OCI-LY3 (cell line): Measurements from ENCODE around the gene MICU1.

Experiments
- H2AFZ ChIP-seq: fragments of 200-600, 300-600 bp; shearing (Covaris generic); 2 replicates; pipeline ENCODE4 v1.6.0; 2014; ENCODE audit warnings: antibody characterized with exemption, low read depth, low read length
- H3K27ac ChIP-seq: fragments of 200-600, 300-600 bp; sonication (generic); 2 replicates; pipeline ENCODE4 v1.5.1; 2014; ENCODE audit warnings: mild to moderate bottlenecking, low read length, moderate library complexity, mixed read lengths
- H3K27me3 ChIP-seq: fragments of 200-600, 300-600 bp; sonication (generic); 2 replicates; pipeline ENCODE4 v1.6.1; 2014; ENCODE audit warnings: low read depth, low read length, mixed read lengths
- H3K36me3 ChIP-seq: fragments of 200-600, 300-600 bp; sonication (generic); replicated peaks from 2 replicates; pipeline ENCODE3; 2014; ENCODE audit warnings: low read depth, low read length, mixed read lengths
- H3K4me1 ChIP-seq: fragments of 300-600, 200-600 bp; sonication (generic); 2 replicates; pipeline ENCODE4 v1.6.1; 2014; ENCODE audit warnings: low read length, mixed read lengths
- H3K4me2 ChIP-seq: fragments of 200-600, 300-600 bp; sonication (generic); 2 replicates; pipeline ENCODE4 v1.6.1; 2014; ENCODE audit warnings: low read length, mixed read lengths
- H3K4me3 ChIP-seq: fragments of 300-600, 200-600 bp; sonication (generic); 2 replicates; pipeline ENCODE4 v1.5.1; 2014; ENCODE audit warnings: antibody characterized with exemption, mild to moderate bottlenecking, low read length, moderate library complexity
- H3K79me2 ChIP-seq: fragments of 300-600, 200-600 bp; shearing (Covaris generic); 2 replicates; pipeline ENCODE4 v1.6.1; 2014; ENCODE audit warnings: mild to moderate bottlenecking, low read length, mixed read lengths
- H3K9ac ChIP-seq: fragments of 300-600, 200-600 bp; shearing (Covaris generic); 2 replicates; pipeline ENCODE4 v1.6.0; 2014; ENCODE audit warnings: mild to moderate bottlenecking, low read length, moderate library complexity
- H3K9me3 ChIP-seq: fragments of 200-600, 300-600 bp; shearing (Covaris generic); 2 replicates; pipeline ENCODE4 v1.6.1; 2014; ENCODE audit warnings: low read length, mixed read lengths; ENCODE audit not compliant: insufficient read depth
- H4K20me1 ChIP-seq: fragments of 200-600, 300-600 bp; sonication (generic); 2 replicates; pipeline ENCODE4 v1.6.1; 2016; ENCODE audit warnings: low read length, mixed read lengths; ENCODE audit not compliant: insufficient read depth
- CTCF ChIP-seq: fragments of 200-600, 300-600 bp; sonication (generic); IDR thresholded peaks from 2 replicates; pipeline ENCODE4 v1.5.1; 2014; ENCODE audit warnings: antibody characterized with exemption, low read length, low read depth
- EZH2phosphoT487 ChIP-seq: fragments of 200-600 bp; shearing (Covaris generic); IDR thresholded peaks from 2 replicates; pipeline ENCODE4 v1.6.1; 2018; ENCODE audit warnings: antibody characterized with exemption, mixed run types, low read depth

MICU1 gene

GRCh38 chr10:72523932-72524396, 101.9 kb downstream of the MICU1 start:
- Histone ChIP-seq H3K27me3 (no peaks in the 10 kb centered on the region), H3K4me2 (no peak overlapping the region), H3K4me3 (no peak overlapping the region), H2AFZ (no peak overlapping the region), H4K20me1 (no peaks in the 10 kb centered on the region), H3K79me2 (no peaks in the 10 kb centered on the region), H3K9me3 (no peaks in the 10 kb centered on the region), H3K9ac (no peak overlapping the region), H3K27ac (no peak overlapping the region), H3K36me3 (no peaks in the 10 kb centered on the region), H3K4me1 (no peaks in the 10 kb centered on the region)
- TF ChIP-seq EZH2phosphoT487 (no peak), CTCF (no peak)

GRCh38 chr10:72523062-72523461, 102.8 kb downstream of the MICU1 start:
- no peak overlapping the region for H3K4me2 ChIP-seq
- no peak overlapping the region for H2AFZ ChIP-seq
- no peaks in the 10 kb centered on the region for H3K9me3 ChIP-seq
- no peak overlapping the region for H3K9ac ChIP-seq
- H3K27me3 ChIP-seq, result no peaks in the 10 kb centered on the region
- no peaks in the 10 kb centered on the region for H3K36me3 ChIP-seq
- no peaks in the 10 kb centered on the region for H4K20me1 ChIP-seq
- H3K4me1 ChIP-seq, result no peaks in the 10 kb centered on the region
- no peak overlapping the region for H3K27ac ChIP-seq
- H3K79me2 ChIP-seq, result no peaks in the 10 kb centered on the region
- H3K4me3 ChIP-seq, result no peak overlapping the region
- TF ChIP-seq CTCF, result no peak
- no peak for TF ChIP-seq EZH2phosphoT487

DNA sequence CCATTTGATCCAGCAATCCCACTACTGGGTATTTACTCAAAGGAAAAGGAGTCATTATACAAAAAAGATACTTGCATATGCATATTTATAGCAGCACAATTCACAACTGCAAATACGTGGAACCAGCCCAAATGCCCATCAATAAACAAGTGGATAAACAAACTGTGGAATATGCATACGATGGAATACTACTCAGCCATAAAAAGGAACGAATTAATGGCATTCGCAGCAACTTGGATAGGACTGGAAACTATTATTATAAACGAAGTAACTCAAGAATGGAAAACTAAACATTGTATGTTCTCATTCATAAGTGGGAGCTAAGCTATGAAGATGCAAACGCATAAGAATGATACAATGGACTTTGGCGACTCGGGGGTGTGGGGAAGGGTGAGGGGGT, 108.6 kb downstream of the MICU1 start:
- Histone ChIP-seq H3K9ac (no peak overlapping the region), H3K79me2 (no peaks in the 10 kb centered on the region)
- TF ChIP-seq CTCF (no peak), EZH2phosphoT487 (no peak)

DNA sequence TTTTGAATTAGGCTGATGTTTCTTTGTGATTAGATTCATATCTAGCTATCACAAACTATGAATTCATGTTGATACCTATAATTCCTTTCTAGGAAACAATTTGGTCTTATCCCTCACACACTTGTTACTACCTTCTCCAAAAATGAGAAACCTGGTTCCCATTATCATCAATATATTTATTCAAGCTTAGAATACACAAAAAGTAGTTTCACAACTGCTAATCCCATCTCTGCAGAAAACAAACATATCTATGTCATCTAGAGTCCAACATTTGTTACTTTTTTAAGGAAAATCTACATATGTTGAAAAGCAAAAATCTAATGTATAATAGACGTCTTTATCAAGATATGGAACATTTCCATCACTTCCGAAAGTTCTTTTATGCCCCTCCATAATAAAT, 110.4 kb downstream of the MICU1 start:
- no peak for TF ChIP-seq EZH2phosphoT487
- no peak for TF ChIP-seq CTCF
- H3K4me2 ChIP-seq, result no peak overlapping the region
- H3K36me3 ChIP-seq, result no peaks in the 10 kb centered on the region
- H3K79me2 ChIP-seq, result no peaks in the 10 kb centered on the region
- H3K4me1 ChIP-seq, result no peaks in the 10 kb centered on the region
- no peak overlapping the region for H2AFZ ChIP-seq
- H4K20me1 ChIP-seq, result no peaks in the 10 kb centered on the region
- no peak overlapping the region for H3K27ac ChIP-seq
- no peak overlapping the region for H3K9ac ChIP-seq
- H3K4me3 ChIP-seq, result no peak overlapping the region
- H3K9me3 ChIP-seq, result peaks cover 8% of the 10 kb centered on the region; the same call in 1 of the 2 replicates
- no peaks in the 10 kb centered on the region for H3K27me3 ChIP-seq

More for the DNA sequence above, 108.6 kb downstream of the MICU1 start:
- Histone ChIP-seq H3K36me3 (no peaks in the 10 kb centered on the region), H3K9me3 (peaks cover 8% of the 10 kb centered on the region; the same call in 1 of the 2 replicates), H3K4me1 (no peaks in the 10 kb centered on the region), H3K4me2 (no peak overlapping the region), H4K20me1 (no peaks in the 10 kb centered on the region), H2AFZ (no peak overlapping the region), H3K27ac (no peak overlapping the region), H3K27me3 (no peaks in the 10 kb centered on the region), H3K4me3 (no peak overlapping the region)
